Measurements from ENCODE around the gene AGPAT4. TPM values are rescaled to one million over a fixed set of nuclear protein-coding genes. Genes with fewer than 3 reads are reported as not detected.

AGPAT4 gene
- polyA plus RNA-seq, 1 of the 3 experiments (the other 2 are of a cell fraction): 3.9 TPM

DNA sequence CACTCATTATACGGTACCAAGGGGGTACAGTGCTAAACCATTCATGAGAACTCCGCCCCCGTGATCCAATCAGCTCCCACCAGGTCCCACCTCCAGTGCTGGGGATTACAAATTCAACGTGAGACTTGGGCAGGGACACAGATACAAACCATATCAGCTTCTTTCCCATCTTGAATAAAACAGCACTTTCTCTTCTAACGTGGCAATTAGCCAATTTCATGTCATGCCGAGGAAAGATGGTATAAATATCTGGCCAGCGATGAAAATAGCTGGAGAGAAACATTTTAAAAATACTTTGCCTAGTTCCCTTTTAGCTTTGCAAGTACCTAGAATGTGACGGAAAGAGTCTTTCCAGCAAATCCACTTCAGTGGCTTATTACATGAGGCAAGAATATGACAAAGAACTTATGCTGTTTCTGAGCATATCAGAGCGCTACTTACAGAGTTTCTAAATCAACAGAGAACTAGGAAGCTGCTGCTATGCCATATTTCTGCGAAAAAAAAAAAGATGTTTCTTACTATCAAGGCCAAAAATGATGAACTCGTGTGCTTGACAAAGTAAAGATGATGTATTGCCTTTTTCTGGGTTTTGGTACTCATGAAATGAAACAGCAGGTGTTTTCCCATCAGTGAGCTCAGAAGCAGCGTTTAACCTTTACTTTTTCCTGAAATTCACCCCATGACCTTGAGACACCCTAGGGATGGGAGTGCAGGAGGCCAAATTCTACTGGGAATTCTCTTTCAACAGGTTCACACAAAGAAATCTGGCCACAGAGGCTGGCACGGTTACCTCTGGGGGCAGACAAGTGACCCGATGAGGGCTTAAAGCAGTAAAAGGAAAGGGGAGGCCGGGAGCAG, 37.9 kb downstream of the AGPAT4 start:
- H3K79me2 ChIP-seq (ENCODE audit: insufficient read depth): peaks cover 7% of the 10 kb centered on the region; the same call in 1 of the 2 replicates
- TF ChIP-seq EP300 (IDR thresholded peaks at IDR 0.05; ENCODE audit: borderline replicate concordance in 1 of 2, low read depth in 1 of 2, low read length in 1 of 2) (no peak), TEAD4 (IDR thresholded peaks at IDR 0.05; ENCODE audit: borderline replicate concordance, insufficient read depth) (no peak), POLR2AphosphoS5 (IDR thresholded peaks at IDR 0.05; ENCODE audit: low read depth, low read length) (no peak), RCOR1 (IDR thresholded peaks at IDR 0.05; ENCODE audit: low read length) (no peak), FOSL2 (IDR thresholded peaks at IDR 0.05; ENCODE audit: borderline replicate concordance, low read depth) (no peak), CHD2 (IDR thresholded peaks at IDR 0.05; ENCODE audit: low read length, partially characterized antibody) (no peak), NRF1 (IDR thresholded peaks at IDR 0.05; ENCODE audit: low read depth, low read length) (no peak), FOXJ3 (CRISPR knock-in tag; IDR thresholded peaks at IDR 0.05) (no peak), JUND (IDR thresholded peaks at IDR 0.05) (no peak), GABPA (IDR thresholded peaks at IDR 0.05; ENCODE audit: low read depth) (no peak), ELF1 (IDR thresholded peaks at IDR 0.05) (no peak)
- TF ChIP-seq, protein P1, sequence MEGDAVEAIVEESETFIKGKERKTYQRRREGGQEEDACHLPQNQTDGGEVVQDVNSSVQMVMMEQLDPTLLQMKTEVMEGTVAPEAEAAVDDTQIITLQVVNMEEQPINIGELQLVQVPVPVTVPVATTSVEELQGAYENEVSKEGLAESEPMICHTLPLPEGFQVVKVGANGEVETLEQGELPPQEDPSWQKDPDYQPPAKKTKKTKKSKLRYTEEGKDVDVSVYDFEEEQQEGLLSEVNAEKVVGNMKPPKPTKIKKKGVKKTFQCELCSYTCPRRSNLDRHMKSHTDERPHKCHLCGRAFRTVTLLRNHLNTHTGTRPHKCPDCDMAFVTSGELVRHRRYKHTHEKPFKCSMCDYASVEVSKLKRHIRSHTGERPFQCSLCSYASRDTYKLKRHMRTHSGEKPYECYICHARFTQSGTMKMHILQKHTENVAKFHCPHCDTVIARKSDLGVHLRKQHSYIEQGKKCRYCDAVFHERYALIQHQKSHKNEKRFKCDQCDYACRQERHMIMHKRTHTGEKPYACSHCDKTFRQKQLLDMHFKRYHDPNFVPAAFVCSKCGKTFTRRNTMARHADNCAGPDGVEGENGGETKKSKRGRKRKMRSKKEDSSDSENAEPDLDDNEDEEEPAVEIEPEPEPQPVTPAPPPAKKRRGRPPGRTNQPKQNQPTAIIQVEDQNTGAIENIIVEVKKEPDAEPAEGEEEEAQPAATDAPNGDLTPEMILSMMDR (IDR thresholded peaks at IDR 0.05): no peak
- TF ChIP-seq, protein P2, sequence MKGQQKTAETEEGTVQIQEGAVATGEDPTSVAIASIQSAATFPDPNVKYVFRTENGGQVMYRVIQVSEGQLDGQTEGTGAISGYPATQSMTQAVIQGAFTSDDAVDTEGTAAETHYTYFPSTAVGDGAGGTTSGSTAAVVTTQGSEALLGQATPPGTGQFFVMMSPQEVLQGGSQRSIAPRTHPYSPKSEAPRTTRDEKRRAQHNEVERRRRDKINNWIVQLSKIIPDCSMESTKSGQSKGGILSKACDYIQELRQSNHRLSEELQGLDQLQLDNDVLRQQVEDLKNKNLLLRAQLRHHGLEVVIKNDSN (IDR thresholded peaks at IDR 0.05; ENCODE audit: borderline replicate concordance, low read depth): no peak
- TF ChIP-seq, protein P3, sequence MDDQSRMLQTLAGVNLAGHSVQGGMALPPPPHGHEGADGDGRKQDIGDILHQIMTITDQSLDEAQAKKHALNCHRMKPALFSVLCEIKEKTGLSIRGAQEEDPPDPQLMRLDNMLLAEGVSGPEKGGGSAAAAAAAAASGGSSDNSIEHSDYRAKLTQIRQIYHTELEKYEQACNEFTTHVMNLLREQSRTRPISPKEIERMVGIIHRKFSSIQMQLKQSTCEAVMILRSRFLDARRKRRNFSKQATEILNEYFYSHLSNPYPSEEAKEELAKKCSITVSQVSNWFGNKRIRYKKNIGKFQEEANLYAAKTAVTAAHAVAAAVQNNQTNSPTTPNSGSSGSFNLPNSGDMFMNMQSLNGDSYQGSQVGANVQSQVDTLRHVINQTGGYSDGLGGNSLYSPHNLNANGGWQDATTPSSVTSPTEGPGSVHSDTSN (IDR thresholded peaks at IDR 0.05): no peak
- H3K4me2 ChIP-seq: no peak overlapping the region
- no peak overlapping the region for H3K27ac ChIP-seq (ENCODE audit: low read depth in 2 of 2, low read length in 1 of 2)
- CTCF ChIA-PET: no interaction called here
- H3K27me3 ChIP-seq (ENCODE audit: insufficient read depth): no peaks in the 10 kb centered on the region
- H3K4me3 ChIP-seq (ENCODE audit: low read depth in 2 of 2, low read length in 1 of 2): no peak overlapping the region
- H3K4me1 ChIP-seq (ENCODE audit: control insufficient read depth in 1 of 2, insufficient read depth in 2 of 2, low read depth in 1 of 2, low read length in 1 of 2): peaks cover 12 to 16% of the 10 kb centered on the region in 2 experiments; a peak in 3 of 4 replicates
- WGBS (ENCODE audit: low lambda C conversion rate): 86% methylated on average over 15 of the region's 15 CpGs
- no peaks in the 10 kb centered on the region for H3K9me2 ChIP-seq
- no peak for DNase-seq
- POLR2A ChIA-PET: no interaction called here
- H3K36me3 ChIP-seq (replicated peaks in 1 of 2; ENCODE audit: control insufficient read depth in 1 of 2, insufficient read depth in 2 of 2, low read length in 1 of 2): peaks cover 0 to 5% of the 10 kb centered on the region in 2 experiments
- H4K20me1 ChIP-seq (ENCODE audit: insufficient read depth): no peaks in the 10 kb centered on the region
- no peak overlapping the region for H3K9ac ChIP-seq
- H3F3A ChIP-seq (replicated peaks; ENCODE audit: insufficient read depth): no peaks in the 10 kb centered on the region
- no peak overlapping the region for H2AFZ ChIP-seq (ENCODE audit: low read depth)
- no peaks in the 10 kb centered on the region for H3K9me3 ChIP-seq
